ENCODE data around the gene CREB1.
A peak's percentile ranks its signal among the peaks of the same experiment; 100 is the strongest.
"Not testable (repeated sequence)": the region's sequence is repeated elsewhere in the genome, so short reads cannot be mapped to it uniquely, and the experiment has no call there.

CREB1 gene

DNA sequence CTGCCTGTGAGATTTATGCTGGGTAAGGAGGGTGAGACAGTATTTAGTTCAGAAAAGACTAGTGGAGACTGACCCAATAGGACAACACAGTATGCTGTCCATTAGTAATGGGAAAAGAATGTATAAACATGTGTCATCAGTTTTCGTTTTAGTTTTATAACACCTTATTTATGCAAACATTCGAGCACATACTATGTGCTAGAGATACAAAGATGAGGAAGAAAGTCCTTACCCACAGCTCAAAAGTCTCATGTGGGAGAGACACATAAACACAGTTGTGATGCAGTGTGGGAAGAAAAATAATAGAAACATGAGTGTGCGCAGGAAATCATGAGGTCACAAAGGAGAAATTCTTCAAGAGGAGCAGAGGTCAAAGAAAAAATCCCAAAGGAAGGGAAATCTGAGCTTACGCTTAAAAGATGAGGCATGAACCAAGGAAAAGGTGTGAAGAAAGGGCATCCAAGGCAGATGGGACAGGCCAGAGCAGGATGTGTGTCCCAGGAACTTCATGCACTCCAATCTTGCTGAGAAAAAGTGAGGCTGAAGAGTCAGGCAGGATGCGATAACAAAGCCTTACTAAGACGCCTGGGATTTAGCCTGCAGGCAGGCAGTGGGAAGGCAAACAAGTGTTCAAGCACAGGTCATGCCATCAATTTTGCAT lies 87.4 kb downstream of the CREB1 start:
- DNase-seq (ENCODE audit: low read depth, low spot score), result peak; percentile 71

GRCh38 chr2:207619764-207620203 lies 90.0 kb downstream of the CREB1 start:
- no peak for DNase-seq (ENCODE audit: low read depth, low spot score)

- no peak for DNase-seq (ENCODE audit: low read depth, low spot score)
Measured at GRCh38 chr2:207621501-207622039, 91.8 kb downstream of the CREB1 start.

DNA sequence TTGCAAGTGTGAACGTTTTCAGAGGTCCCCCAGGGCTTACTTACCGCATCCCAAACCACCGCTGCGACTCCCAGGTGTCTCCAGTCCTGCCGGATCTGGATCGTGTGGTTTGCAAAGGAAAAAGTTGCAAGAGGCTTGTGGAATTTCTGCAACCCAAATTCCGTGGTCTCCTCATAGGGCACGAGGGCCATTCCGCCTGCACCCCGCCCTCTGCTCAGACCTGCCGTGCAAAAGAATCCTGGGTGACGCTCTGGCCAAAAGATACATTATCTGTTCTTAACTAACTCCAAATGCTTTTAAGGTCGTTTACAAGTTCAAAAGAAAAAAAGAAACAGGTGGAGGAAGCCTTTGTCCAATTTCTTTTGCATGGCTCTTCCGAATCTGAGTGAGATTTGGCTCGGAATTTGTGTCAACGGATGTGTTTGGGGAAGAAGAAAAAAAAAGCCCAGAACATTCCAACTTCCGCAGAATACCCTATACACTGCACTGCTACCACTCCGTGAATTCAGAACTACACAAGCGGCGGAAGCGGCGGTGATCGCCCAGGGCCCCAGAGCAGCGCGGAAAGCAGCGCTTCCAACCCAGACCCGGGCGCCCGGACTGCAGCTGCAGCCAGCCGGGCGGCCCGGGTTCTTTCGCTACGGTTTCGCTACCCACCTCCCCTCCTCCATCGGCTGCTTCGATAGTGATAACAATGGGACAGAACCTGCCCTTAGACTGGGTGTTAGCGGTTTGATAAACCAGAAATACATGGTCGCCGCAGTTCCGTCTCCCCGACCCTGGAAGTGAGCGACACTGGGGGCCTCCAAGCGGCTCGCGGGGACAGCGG lies 94.6 kb downstream of the CREB1 start:
- DNase-seq (ENCODE audit: low read depth, low spot score), result peak; percentile 85

GRCh38 chr2:207625014-207625907 lies 95.5 kb downstream of the CREB1 start, which contains the start of gene METTL21A:
Gene METTL21A (minus strand): TSS chr2:207625394. CDS start chr2:207624375, 1,019 bp downstream.
- peak; percentile 69 for DNase-seq (ENCODE audit: low read depth, low spot score)

GRCh38 chr2:207629553-207629952 lies 99.8 kb downstream of the CREB1 start:
- no peak for DNase-seq (ENCODE audit: low read depth, low spot score)

DNA sequence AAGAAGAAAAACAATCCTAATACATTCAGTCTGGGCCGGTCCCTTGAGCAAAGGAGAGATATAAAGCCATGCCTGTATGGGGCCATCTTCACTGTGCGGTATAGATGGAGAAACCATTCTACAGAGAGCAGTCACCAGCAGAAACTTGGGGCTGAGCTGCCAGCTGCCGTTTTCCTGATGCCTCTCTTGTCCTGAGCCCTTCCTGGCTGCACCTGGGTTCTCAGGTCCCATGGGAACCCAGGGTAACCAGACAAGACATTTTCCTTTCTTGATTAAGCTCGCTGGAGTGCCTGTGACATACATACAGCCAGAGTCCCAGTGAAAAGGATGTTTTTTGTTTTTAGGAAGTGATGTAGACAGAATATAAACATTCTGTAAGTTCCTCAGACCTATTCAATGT lies 100.7 kb downstream of the CREB1 start:
- DNase-seq (ENCODE audit: low read depth, low spot score), result no peak

- DNase-seq (ENCODE audit: low read depth, low spot score), result peak; percentile 79
Measured at GRCh38 chr2:207632575-207633493, 103.1 kb downstream of the CREB1 start.

DNA sequence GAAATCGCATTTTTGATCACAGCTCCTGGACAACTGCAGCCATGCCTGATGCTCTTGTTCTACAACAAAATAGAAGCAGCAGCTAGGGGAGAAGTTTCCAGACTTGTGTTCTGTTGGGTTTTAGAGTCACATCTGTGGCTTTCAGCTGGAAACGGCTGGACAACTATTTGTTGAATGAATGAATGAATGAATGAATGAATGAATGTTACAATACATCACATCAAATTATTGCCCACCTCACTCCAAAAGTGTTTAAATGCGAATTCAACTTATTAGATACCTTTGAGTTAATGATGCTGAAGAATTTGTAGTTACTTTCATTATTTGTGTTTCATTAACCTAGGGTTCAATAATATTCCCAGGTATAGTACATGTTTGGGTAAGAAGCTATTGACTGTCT lies 103.9 kb downstream of the CREB1 start:
- DNase-seq (ENCODE audit: low read depth, low spot score), result no peak

GRCh38 chr2:207635468-207636200 lies 105.9 kb downstream of the CREB1 start:
- peak; percentile 84 for DNase-seq (ENCODE audit: low read depth, low spot score)

DNA sequence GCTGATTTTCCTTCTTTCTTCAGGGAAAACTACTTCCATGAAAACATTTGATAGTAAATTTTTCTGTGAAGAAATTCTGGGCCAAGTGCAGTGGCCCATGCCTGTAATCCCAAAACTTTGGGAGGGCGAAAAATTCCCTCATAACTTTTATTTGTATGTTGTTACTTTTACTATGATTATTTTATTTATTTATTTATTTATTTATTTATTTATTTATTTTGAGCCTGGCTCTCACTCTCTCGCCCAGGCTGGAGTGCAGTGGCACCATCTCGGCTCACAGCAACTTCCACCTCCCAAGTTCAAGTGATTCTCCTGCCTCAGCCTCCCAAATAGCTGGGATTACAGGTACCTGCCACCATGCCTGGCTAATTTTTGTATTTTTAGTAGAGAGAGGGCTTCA lies 109.5 kb downstream of the CREB1 start:
- not testable (repeated sequence) for DNase-seq (ENCODE audit: low read depth, low spot score)

DNA sequence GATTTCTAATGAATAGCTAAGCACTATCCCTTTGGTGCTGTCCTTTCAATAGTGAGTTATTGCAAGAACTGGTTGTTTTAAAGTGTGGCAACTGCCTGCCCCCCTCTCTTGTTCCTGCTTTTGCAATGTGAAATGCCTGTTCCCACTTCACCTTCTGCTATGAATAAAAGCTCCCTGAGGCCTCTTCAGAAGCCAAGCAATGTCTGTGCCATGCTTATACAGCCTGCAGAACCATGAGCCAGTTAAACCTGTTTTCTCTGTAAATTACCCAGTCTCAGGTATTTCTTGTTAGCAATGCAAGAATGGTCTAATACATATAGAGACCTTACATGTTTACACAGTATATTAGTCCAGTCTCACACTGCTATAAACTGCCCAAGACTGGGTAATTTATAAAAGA lies 110.4 kb downstream of the CREB1 start:
- peak; percentile 23 for DNase-seq (ENCODE audit: low read depth, low spot score)

DNA sequence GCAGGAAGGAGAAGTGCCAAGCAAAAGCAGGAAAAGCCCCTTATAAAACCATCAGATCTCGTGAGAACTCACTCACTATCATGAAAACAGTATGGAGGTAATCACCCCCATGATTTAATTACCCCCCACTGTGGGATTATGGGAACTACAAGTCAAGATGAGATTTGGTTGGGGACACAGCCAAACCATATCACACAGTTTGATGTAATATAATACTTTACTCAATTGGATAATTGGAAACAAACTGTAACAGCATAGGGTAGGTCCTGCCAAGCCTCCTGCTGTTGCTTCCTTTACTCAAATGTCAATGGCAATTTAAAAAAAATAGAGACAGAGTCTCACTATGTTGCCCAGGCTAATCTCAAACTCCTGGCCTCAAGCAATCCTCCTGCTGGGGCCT lies 110.9 kb downstream of the CREB1 start:
- no peak for DNase-seq (ENCODE audit: low read depth, low spot score)

DNA sequence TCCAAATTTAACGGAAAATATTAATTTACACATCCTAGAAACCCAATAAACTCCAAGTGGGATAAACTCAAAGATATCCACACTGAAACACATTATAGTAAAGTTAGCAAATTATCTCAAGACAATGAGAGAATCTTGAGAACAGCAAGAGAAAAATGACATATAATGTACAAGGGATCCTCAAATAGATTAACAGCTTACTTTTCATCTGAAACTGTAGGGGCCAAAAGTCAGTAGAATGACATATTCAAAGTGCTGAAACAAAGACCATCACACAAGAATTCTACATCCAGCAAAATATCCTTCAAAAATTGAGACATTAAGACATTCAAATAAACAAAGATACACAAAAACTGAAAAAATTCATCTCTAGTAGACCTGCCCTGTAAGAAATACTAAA lies 114.1 kb downstream of the CREB1 start:
- DNase-seq (ENCODE audit: low read depth, low spot score), result no peak

GRCh38 chr2:207646582-207646981 lies 116.8 kb downstream of the CREB1 start:
- not testable (repeated sequence) for DNase-seq (ENCODE audit: low read depth, low spot score)
